ENCODE data around the gene EXOC3L4. TPM values are rescaled to one million over a fixed set of nuclear protein-coding genes. Genes with fewer than 3 reads are reported as not detected.

Gene EXOC3L4
- total and polyA plus RNA-seq, 9 of the 15 experiments (the other 6 are each of a cell fraction or from before 2014, with no cell fraction given), result 0.10 to 6.7 (median 0.98) TPM; not detected in 1

DNA sequence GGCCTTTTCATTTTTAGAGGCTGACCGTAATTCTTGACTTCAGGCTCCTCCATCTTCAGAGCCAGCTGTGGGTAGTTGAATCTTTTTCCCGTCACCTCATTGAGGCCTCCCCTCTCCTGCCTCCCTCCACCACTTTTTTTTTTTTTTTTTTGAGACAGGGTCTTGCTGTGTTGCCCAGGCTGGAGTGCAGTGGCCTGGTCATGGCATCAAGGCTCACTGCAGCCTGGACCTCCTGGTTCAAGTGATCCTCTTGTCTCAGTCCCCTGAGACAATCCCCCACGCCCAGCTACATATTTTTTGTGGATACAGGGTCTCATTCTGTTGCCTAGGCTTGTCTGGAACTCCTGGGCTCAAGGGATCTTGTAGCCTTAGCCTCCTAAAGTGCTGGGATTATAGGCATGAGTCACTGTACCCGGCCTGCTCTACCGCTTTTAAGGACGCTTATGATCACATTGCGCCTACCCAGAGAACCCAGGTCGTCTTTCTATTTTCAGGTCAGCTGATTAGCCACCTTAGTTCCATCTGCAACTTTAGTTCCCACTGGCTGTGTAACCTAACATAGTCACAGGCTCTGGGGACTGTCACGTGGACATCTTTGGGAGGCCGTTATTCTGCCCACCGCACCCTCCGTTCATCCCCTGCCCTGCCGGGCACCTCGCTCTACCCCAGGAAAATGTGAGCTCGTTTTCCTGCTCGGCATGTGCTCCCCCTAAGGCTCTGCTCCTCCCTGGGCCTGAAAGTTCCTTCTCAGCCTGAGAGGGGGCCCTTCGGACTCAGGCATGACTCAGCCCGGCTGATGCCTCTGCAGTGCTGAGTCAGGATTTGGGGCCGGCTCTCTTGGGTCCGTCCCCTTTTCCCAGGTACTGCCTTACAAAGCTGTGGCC is 42.1 kb downstream of the EXOC3L4 start (continued):
- no peak for TF ChIP-seq SETDB1 (IDR thresholded peaks at IDR 0.05; ENCODE audit: low read length)
- TF ChIP-seq OTX1 (CRISPR knock-in tag; IDR thresholded peaks at IDR 0.05), result no peak
- TF ChIP-seq, protein P1, sequence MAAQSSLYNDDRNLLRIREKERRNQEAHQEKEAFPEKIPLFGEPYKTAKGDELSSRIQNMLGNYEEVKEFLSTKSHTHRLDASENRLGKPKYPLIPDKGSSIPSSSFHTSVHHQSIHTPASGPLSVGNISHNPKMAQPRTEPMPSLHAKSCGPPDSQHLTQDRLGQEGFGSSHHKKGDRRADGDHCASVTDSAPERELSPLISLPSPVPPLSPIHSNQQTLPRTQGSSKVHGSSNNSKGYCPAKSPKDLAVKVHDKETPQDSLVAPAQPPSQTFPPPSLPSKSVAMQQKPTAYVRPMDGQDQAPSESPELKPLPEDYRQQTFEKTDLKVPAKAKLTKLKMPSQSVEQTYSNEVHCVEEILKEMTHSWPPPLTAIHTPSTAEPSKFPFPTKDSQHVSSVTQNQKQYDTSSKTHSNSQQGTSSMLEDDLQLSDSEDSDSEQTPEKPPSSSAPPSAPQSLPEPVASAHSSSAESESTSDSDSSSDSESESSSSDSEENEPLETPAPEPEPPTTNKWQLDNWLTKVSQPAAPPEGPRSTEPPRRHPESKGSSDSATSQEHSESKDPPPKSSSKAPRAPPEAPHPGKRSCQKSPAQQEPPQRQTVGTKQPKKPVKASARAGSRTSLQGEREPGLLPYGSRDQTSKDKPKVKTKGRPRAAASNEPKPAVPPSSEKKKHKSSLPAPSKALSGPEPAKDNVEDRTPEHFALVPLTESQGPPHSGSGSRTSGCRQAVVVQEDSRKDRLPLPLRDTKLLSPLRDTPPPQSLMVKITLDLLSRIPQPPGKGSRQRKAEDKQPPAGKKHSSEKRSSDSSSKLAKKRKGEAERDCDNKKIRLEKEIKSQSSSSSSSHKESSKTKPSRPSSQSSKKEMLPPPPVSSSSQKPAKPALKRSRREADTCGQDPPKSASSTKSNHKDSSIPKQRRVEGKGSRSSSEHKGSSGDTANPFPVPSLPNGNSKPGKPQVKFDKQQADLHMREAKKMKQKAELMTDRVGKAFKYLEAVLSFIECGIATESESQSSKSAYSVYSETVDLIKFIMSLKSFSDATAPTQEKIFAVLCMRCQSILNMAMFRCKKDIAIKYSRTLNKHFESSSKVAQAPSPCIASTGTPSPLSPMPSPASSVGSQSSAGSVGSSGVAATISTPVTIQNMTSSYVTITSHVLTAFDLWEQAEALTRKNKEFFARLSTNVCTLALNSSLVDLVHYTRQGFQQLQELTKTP (IDR thresholded peaks at IDR 0.05; ENCODE audit: low read depth in 1 of 2, partially characterized antibody in 2 of 2), result peak in 1 of 2 experiments; percentile 33
- TF ChIP-seq, protein P2, sequence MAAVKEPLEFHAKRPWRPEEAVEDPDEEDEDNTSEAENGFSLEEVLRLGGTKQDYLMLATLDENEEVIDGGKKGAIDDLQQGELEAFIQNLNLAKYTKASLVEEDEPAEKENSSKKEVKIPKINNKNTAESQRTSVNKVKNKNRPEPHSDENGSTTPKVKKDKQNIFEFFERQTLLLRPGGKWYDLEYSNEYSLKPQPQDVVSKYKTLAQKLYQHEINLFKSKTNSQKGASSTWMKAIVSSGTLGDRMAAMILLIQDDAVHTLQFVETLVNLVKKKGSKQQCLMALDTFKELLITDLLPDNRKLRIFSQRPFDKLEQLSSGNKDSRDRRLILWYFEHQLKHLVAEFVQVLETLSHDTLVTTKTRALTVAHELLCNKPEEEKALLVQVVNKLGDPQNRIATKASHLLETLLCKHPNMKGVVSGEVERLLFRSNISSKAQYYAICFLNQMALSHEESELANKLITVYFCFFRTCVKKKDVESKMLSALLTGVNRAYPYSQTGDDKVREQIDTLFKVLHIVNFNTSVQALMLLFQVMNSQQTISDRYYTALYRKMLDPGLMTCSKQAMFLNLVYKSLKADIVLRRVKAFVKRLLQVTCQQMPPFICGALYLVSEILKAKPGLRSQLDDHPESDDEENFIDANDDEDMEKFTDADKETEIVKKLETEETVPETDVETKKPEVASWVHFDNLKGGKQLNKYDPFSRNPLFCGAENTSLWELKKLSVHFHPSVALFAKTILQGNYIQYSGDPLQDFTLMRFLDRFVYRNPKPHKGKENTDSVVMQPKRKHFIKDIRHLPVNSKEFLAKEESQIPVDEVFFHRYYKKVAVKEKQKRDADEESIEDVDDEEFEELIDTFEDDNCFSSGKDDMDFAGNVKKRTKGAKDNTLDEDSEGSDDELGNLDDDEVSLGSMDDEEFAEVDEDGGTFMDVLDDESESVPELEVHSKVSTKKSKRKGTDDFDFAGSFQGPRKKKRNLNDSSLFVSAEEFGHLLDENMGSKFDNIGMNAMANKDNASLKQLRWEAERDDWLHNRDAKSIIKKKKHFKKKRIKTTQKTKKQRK (IDR thresholded peaks at IDR 0.05; ENCODE audit: borderline replicate concordance, low read depth, low read length), result no peak
- TF ChIP-seq, protein P3, sequence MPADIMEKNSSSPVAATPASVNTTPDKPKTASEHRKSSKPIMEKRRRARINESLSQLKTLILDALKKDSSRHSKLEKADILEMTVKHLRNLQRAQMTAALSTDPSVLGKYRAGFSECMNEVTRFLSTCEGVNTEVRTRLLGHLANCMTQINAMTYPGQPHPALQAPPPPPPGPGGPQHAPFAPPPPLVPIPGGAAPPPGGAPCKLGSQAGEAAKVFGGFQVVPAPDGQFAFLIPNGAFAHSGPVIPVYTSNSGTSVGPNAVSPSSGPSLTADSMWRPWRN (IDR thresholded peaks at IDR 0.05; ENCODE audit: low read depth), result no peak
- TF ChIP-seq, protein P4, sequence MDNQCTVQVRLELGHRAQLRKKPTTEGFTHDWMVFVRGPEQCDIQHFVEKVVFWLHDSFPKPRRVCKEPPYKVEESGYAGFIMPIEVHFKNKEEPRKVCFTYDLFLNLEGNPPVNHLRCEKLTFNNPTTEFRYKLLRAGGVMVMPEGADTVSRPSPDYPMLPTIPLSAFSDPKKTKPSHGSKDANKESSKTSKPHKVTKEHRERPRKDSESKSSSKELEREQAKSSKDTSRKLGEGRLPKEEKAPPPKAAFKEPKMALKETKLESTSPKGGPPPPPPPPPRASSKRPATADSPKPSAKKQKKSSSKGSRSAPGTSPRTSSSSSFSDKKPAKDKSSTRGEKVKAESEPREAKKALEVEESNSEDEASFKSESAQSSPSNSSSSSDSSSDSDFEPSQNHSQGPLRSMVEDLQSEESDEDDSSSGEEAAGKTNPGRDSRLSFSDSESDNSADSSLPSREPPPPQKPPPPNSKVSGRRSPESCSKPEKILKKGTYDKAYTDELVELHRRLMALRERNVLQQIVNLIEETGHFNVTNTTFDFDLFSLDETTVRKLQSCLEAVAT (IDR thresholded peaks at IDR 0.05), result 0 out of 4 replicates have a peak, but pooled peaks of 1 of the 2 experiments have one; percentile 19
- TF ChIP-seq, protein P5, sequence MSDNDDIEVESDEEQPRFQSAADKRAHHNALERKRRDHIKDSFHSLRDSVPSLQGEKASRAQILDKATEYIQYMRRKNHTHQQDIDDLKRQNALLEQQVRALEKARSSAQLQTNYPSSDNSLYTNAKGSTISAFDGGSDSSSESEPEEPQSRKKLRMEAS (CRISPR knock-in tag; IDR thresholded peaks at IDR 0.05), result peak; percentile 69
- TF ChIP-seq KDM5B (IDR thresholded peaks at IDR 0.05; ENCODE audit: insufficient replicate concordance, low read depth, low read length), result no peak
- peak; percentile 41 for TF ChIP-seq SMARCE1 (IDR thresholded peaks at IDR 0.05)
- TF ChIP-seq ATF1 (CRISPR knock-in tag; IDR thresholded peaks at IDR 0.05), result no peak
- 0 out of 2 replicates have a peak, but pooled peaks have one; percentile 11 for TF ChIP-seq ATF1 (tag; IDR thresholded peaks at IDR 0.05)
- TF ChIP-seq POLR2A (conservative IDR thresholded peaks at IDR 0.05), result peak; percentile 47; the same call in 1 of the 2 replicates
- no peak for TF ChIP-seq ZFP1 (CRISPR knock-in tag; IDR thresholded peaks at IDR 0.05)
- TF ChIP-seq, protein P6, sequence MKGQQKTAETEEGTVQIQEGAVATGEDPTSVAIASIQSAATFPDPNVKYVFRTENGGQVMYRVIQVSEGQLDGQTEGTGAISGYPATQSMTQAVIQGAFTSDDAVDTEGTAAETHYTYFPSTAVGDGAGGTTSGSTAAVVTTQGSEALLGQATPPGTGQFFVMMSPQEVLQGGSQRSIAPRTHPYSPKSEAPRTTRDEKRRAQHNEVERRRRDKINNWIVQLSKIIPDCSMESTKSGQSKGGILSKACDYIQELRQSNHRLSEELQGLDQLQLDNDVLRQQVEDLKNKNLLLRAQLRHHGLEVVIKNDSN (CRISPR knock-in tag; IDR thresholded peaks at IDR 0.05), result peak; percentile 71
- no peak for TF ChIP-seq MCM5 (IDR thresholded peaks at IDR 0.05; ENCODE audit: low read depth)
- peak; percentile 69 for TF ChIP-seq RAD51 (IDR thresholded peaks at IDR 0.05; ENCODE audit: borderline replicate concordance, low read depth)
